Adrenal gland (tissue), 5 donors: ENCODE data around the gene ENO1.

Experiments used
- POLR2A ChIP-seq, 2 donors: fragments of 450-650 bp; IDR thresholded peaks; one replicate each; pipeline ENCODE4 v1.6.1; 2017; ENCODE audit warnings: antibody characterized with exemption in 2 of 2, mild to moderate bottlenecking in 2 of 2, moderate library complexity in 1 of 2
- TF ChIP-seq, protein P1 (sequence below), 6 experiments: fragments of 450-650 bp in 4 of 6; fragments of 200-600 bp in 2 of 6; sonication (generic) in 1 of 6; IDR thresholded peaks; 1 replicate in 5 of 6; 2 replicates in 1 of 6; pipeline versions ENCODE4 v1.5.1 to v1.8.0; 2016 to 2021; ENCODE audit warnings: antibody characterized with exemption in 6 of 6, mild to moderate bottlenecking in 2 of 6, moderate library complexity in 1 of 6
- donor health status: DM: no; HTN: no; CAD: no.

DNA sequence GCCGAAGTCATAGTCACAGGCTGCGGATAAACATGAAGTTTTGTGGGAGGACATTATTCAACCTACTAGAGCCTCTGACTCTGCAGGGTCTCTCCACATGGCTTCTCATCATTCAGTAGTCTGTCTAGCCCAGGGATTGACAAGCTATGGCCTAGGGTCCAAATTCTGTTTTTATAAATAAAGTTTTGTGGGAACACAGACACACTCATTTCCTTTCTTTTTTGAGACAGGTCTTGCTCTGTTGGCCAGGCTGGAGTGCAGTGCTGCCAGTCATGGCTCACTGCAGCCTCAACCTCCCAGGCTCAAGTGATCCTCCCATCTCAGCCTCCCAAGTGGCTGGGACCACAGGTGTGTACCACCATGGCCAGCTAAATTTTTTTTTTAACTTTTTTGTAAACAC is 8.1 kb upstream of the ENO1 start:
- TF ChIP-seq, protein P1, sequence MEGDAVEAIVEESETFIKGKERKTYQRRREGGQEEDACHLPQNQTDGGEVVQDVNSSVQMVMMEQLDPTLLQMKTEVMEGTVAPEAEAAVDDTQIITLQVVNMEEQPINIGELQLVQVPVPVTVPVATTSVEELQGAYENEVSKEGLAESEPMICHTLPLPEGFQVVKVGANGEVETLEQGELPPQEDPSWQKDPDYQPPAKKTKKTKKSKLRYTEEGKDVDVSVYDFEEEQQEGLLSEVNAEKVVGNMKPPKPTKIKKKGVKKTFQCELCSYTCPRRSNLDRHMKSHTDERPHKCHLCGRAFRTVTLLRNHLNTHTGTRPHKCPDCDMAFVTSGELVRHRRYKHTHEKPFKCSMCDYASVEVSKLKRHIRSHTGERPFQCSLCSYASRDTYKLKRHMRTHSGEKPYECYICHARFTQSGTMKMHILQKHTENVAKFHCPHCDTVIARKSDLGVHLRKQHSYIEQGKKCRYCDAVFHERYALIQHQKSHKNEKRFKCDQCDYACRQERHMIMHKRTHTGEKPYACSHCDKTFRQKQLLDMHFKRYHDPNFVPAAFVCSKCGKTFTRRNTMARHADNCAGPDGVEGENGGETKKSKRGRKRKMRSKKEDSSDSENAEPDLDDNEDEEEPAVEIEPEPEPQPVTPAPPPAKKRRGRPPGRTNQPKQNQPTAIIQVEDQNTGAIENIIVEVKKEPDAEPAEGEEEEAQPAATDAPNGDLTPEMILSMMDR (IDR thresholded peaks at IDR 0.05), result no peak
- TF ChIP-seq POLR2A (IDR thresholded peaks at IDR 0.05), result no peak
